ENCODE results near the gene OVOL1. TPM values are rescaled to one million over a fixed set of nuclear protein-coding genes. Genes with fewer than 3 reads are reported as not detected.

The OVOL1 gene
- total and polyA plus RNA-seq, 2 of the 8 experiments (the other 6 are each of a cell fraction or from before 2014, with no cell fraction given), result 2.6 to 3.4 TPM

DNA sequence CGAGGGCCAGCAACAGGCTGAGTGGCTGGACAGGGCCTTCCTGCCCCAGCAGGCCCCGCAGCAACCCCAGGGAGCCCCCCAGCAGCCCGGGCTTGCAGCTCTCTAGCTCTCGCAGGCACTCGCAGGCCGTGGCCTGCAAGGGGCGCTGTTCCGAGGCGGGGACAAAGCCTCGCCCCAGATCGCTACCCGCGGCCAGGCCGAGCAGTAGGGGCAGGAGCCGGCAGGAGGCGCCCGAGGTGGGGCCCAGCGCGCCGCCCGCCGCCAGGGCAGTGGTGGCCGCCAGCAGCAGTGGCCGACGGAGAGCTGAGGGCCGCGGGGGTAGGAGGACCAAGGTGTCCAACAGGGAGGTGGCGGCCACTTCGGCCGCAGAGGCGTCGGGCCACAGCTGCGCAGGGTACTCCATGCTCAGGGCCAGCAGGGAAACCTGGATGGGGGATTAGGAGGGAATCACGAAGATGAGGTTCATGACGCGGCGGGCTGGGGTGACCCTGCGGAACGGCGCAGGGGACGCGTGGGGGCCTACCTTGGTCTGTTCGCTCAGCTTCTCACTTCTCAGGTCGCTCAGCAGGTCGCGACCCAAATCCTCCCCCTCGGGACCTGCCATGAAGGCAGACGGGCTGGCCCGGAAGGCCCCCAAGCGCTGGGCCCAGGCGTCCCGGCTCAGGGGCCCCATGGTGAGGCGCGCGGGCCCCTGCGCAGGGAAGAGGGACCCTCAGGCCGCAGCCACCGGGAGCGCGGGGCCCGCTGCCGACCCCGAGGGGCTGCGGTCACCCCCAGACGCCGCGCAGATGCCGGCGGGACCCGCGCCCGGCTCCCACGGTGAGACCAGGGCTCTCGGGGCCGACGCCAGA lies 6.7 kb upstream of the OVOL1 start:
- H3K79me2 ChIP-seq (ENCODE audit: control insufficient read depth in 1 of 2, insufficient read depth in 2 of 2, low read length in 2 of 2), result no peaks in the 10 kb centered on the region
- H2AK5ac ChIP-seq (ENCODE audit: low read depth, low read length), result no peak overlapping the region
- no peak overlapping the region for H2BK20ac ChIP-seq (ENCODE audit: low read length)
- H3K4ac ChIP-seq (replicated peaks; ENCODE audit: insufficient read length, low read depth, low read length), result peak overlapping the region; percentile 53
- H4K20me1 ChIP-seq (replicated peaks in 1 of 2; ENCODE audit: control insufficient read depth in 1 of 2, insufficient read depth in 2 of 2, low read length in 2 of 2), result peaks cover 1 to 16% of the 10 kb centered on the region in 2 experiments
- FAIRE-seq, result no peak
- ChIA-PET POLR2A (ENCODE audit: partially characterized antibody) (interaction anchor here (0.6 to 2.3 kb wide), 22 partner anchors 8 to 195 kb away, joined by 3 to 9 read pairs (median 5); partner anchors contain the start of genes KAT5, MUS81 and SNX32), CTCF (ENCODE audit: partially characterized antibody) (interaction anchor here (0.6 to 13.2 kb wide), 50 partner anchors 10 to 497 kb away, joined by 3 to 347 read pairs (median 5); partner anchors contain the start of genes CCDC85B, EFEMP2, FIBP and KAT5)
- no peak overlapping the region for H3K23ac ChIP-seq (ENCODE audit: insufficient read length)
- peak overlapping the region in 3 of 4 experiments; percentile 3 to 52 (median 38); a peak in 5 of 7 replicates for H3K9ac ChIP-seq (replicated peaks in 1 of 4; ENCODE audit: extremely low read depth in 1 of 4, low read depth in 3 of 4, low read length in 3 of 4)
- H3K14ac ChIP-seq (ENCODE audit: insufficient read length), result no peak overlapping the region
- H3K79me1 ChIP-seq (ENCODE audit: low read depth, low read length), result 0 out of 2 replicates have a peak, but pooled peaks cover 2% of the 10 kb centered on the region
- H3K27me3 ChIP-seq (replicated peaks in 1 of 4; ENCODE audit: control insufficient read depth in 3 of 4, extremely low read depth in 1 of 4, insufficient read depth in 3 of 4, low read length in 3 of 4), result peaks cover 1 to 24% (median 20%) of the 10 kb centered on the region in 4 experiments
- peak overlapping the region; percentile 27; the same call in 1 of the 2 replicates for H2AFZ ChIP-seq (ENCODE audit: low read length)
- peaks cover 0 to 16% (median 3%) of the 10 kb centered on the region in 4 experiments; a peak in 6 of 7 replicates for H3K4me1 ChIP-seq (replicated peaks in 1 of 4; ENCODE audit: control insufficient read depth in 3 of 4, insufficient read depth in 4 of 4, low read length in 3 of 4)
- H3K27ac ChIP-seq (ENCODE audit: low read depth, low read length), result no peak overlapping the region
- no peak overlapping the region for H3K56ac ChIP-seq (replicated peaks; ENCODE audit: insufficient read length, low read depth, low read length)
- H2BK5ac ChIP-seq (ENCODE audit: low read depth, low read length), result 0 out of 2 replicates have a peak overlapping the region, but pooled peaks have one; percentile 39
- WGBS, 2 experiments (ENCODE audit: extremely low coverage in 1 of 2, insufficient coverage in 1 of 2, insufficient read length in 1 of 2, insufficient replicate concordance in 2 of 2, low coverage in 1 of 2, low lambda C conversion rate in 2 of 2, missing lambda C conversion rate in 1 of 2), result 7% methylated on average over 54 of the region's 76 CpGs; no CpG with 5 or more reads in 1 of the 2 experiments
- no peak overlapping the region for H2BK12ac ChIP-seq (ENCODE audit: low read depth, low read length)
- peaks cover 4% of the 10 kb centered on the region; the same call in 1 of the 2 replicates for H3K23me2 ChIP-seq (ENCODE audit: low read depth, low read length)
- peak overlapping the region; percentile 29 to 95 for H3K4me2 ChIP-seq (ENCODE audit: insufficient read depth in 1 of 2, low read depth in 2 of 2, low read length in 2 of 2)
- H3K18ac ChIP-seq (ENCODE audit: extremely low read depth, low read length), result peak overlapping the region; percentile 90
- peak; percentile 70 to 97 for DNase-seq (ENCODE audit: low read depth in 1 of 2, low spot score in 2 of 2)
- no peaks in the 10 kb centered on the region for H3K9me3 ChIP-seq (ENCODE audit: insufficient read depth in 2 of 2, low read depth in 1 of 2, low read length in 1 of 2)
- H3K4me3 ChIP-seq (ENCODE audit: extremely low read depth in 1 of 4, insufficient read depth in 2 of 4, low read depth in 3 of 4, low read length in 4 of 4), result peak overlapping the region; percentile 43 to 89 (median 52)
- peak overlapping the region; percentile 89 for H4K5ac ChIP-seq (ENCODE audit: insufficient read length, low read depth, low read length)
- peak overlapping the region; percentile 93 for H4K8ac ChIP-seq (ENCODE audit: extremely low read depth, insufficient read depth, low read length)
- H3K36me3 ChIP-seq (ENCODE audit: control insufficient read depth in 2 of 4, insufficient read depth in 4 of 4, low read length in 3 of 4), result peaks cover 0 to 11% (median 0%) of the 10 kb centered on the region in 4 experiments; a peak in 3 of 8 replicates
- H4K91ac ChIP-seq (replicated peaks; ENCODE audit: insufficient read length, low read length), result peak overlapping the region; percentile 89
- H2BK120ac ChIP-seq (replicated peaks; ENCODE audit: low read depth, low read length), result no peak overlapping the region
- H2BK15ac ChIP-seq (ENCODE audit: low read length), result no peak overlapping the region
- TF ChIP-seq RBBP5 (IDR thresholded peaks at IDR 0.05; ENCODE audit: borderline replicate concordance, low read depth, low read length), result no peak
- TF ChIP-seq ZNF274 (IDR thresholded peaks at IDR 0.05; ENCODE audit: borderline replicate concordance, extremely low read depth, low read length), result no peak
- peak; percentile 65 for TF ChIP-seq MAX (IDR thresholded peaks at IDR 0.05)
- no peak for TF ChIP-seq RFX5 (IDR thresholded peaks at IDR 0.05; ENCODE audit: borderline replicate concordance, low read depth, low read length)
- no peak for TF ChIP-seq GTF2F1 (IDR thresholded peaks at IDR 0.05; ENCODE audit: borderline replicate concordance, low read depth, low read length)
- peak; percentile 98 for TF ChIP-seq TAF7 (optimal IDR thresholded peaks at IDR 0.05; ENCODE audit: borderline replicate concordance, low read depth, low read length)
- no peak for TF ChIP-seq SIX5 (IDR thresholded peaks at IDR 0.05; ENCODE audit: low read depth, low read length)
- no peak for TF ChIP-seq TEAD4 (IDR thresholded peaks at IDR 0.05; ENCODE audit: low read depth, low read length)
- TF ChIP-seq, protein P1, sequence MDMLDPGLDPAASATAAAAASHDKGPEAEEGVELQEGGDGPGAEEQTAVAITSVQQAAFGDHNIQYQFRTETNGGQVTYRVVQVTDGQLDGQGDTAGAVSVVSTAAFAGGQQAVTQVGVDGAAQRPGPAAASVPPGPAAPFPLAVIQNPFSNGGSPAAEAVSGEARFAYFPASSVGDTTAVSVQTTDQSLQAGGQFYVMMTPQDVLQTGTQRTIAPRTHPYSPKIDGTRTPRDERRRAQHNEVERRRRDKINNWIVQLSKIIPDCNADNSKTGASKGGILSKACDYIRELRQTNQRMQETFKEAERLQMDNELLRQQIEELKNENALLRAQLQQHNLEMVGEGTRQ (IDR thresholded peaks at IDR 0.05; ENCODE audit: low read length), result no peak
